HFF-Myc (cell line): ENCODE results near the gene CFAP92.
A peak's percentile ranks its signal among the peaks of the same experiment; 100 is the strongest.

ENCODE experiments used
- DNase-seq: peaks from one replicate; pipeline ENCODE4 v3.0.0-alpha.2; 2011; ENCODE audit warnings: low read depth; ENCODE audit errors: extremely low read depth
- H3K4me3 ChIP-seq: replicated peaks from 2 replicates; pipeline ENCODE4 v1.5.1; 2011; ENCODE audit warnings: low read depth, mild to moderate bottlenecking, control low read depth, low read length
- TF ChIP-seq, protein P1 (sequence below): IDR thresholded peaks from 2 replicates; pipeline ENCODE4 v1.5.1; 2012; ENCODE audit warnings: mild to moderate bottlenecking, low read depth, low read length, control low read depth; ENCODE audit errors: missing control alignments

CFAP92 gene

GRCh38 chr3:128973988-128974564 lies 19.8 kb downstream of the CFAP92 start:
- DNase-seq = no peak
- TF ChIP-seq, protein P1, sequence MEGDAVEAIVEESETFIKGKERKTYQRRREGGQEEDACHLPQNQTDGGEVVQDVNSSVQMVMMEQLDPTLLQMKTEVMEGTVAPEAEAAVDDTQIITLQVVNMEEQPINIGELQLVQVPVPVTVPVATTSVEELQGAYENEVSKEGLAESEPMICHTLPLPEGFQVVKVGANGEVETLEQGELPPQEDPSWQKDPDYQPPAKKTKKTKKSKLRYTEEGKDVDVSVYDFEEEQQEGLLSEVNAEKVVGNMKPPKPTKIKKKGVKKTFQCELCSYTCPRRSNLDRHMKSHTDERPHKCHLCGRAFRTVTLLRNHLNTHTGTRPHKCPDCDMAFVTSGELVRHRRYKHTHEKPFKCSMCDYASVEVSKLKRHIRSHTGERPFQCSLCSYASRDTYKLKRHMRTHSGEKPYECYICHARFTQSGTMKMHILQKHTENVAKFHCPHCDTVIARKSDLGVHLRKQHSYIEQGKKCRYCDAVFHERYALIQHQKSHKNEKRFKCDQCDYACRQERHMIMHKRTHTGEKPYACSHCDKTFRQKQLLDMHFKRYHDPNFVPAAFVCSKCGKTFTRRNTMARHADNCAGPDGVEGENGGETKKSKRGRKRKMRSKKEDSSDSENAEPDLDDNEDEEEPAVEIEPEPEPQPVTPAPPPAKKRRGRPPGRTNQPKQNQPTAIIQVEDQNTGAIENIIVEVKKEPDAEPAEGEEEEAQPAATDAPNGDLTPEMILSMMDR = no peak
- no peak overlapping the region for H3K4me3 ChIP-seq

DNA sequence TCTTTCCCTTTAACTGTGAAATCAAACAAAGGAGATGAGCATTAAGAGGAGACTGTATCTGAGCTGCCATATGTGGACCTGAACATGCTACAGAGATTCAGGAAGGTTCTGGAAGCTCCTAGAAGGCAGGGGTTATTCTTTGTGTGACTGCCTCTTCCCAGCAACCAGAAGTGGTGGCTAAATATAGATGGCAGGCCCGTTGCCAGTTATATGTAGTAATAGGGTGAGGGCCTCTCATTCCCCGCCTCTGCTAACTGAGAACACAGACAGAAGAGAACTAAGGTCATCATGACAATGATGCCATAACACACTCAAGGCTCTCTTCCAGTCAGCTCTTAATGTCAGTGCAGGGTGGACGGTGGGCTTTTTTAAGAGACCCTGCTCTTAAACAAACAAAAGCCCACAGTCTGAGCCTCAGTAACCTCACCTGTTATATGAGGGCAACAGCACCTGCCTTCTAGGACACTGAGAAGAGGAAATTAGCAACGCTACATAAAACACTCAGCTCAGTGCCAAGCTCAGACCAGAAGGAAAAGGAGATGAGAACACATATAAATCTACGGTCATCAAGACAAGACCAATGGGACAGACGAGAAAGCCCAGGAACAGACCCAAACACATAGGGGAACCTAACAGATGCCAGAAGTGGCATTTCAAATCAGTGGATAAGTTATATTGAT lies 22.3 kb downstream of the CFAP92 start:
- H3K4me3 ChIP-seq = no peak overlapping the region
- TF ChIP-seq, protein P1 = no peak
- DNase-seq = no peak

- H3K4me3 ChIP-seq = no peak overlapping the region
- DNase-seq = no peak
- TF ChIP-seq, protein P1 = no peak
Measured at GRCh38 chr3:128970740-128971047, 23.2 kb downstream of the CFAP92 start.

GRCh38 chr3:128969993-128970739 lies 23.7 kb downstream of the CFAP92 start:
- no peak overlapping the region for H3K4me3 ChIP-seq
- TF ChIP-seq, protein P1 = peak; percentile 95
- no peak for DNase-seq

DNA sequence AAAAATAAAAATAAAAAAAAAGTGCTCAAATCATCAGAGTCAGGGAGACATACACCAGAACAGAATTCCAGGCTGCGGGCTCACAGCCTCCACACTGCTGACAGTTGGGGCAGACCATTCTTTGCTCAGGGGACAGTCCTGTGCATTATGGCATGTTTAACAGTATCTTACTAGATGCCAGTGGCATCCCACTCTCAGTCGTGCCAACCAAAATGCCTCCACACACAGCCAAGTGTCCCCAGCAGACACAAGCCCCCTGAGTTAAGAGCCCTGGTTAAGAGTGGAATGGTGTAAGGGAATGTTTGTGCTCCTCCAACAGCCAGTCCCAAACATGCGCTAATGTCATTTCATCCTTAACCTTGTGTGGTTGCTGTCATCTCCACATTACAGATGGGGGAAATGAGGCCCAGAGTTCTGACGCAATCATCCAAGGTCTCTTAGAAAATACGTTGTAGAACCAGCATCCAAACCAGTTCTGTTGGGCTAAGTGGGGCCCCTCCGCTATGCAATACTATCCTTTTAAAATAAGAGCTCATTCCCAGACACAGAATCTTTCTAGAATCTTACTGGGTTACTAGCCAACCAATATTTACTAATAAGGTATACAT lies 26.0 kb downstream of the CFAP92 start:
- TF ChIP-seq, protein P1 = no peak
- DNase-seq = no peak
- no peak overlapping the region for H3K4me3 ChIP-seq

DNA sequence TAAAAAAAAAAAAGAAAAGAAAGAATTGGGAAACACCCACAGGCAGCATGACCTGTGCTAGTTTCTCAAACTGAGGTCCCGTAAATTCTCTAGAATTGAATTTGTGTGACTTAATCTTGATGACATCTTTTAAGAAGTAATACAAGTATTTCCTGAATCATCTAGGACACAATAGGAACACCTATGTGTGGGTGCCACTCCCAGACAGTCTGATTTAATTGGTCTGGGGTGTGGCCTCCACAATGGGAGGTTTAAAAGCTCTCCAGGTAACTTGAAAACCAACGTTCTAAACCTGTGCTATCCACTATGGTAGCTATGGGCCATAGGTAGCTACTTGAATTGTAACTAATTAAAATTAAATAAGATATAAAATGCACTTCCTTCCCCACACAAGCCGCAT lies 28.1 kb downstream of the CFAP92 start:
- DNase-seq = no peak
- TF ChIP-seq, protein P1 = no peak
- no peak overlapping the region for H3K4me3 ChIP-seq
